ENCODE measurements around the gene TM4SF4. TPM values are rescaled to one million over a fixed set of nuclear protein-coding genes. Genes with fewer than 3 reads are reported as not detected.

Gene TM4SF4
- polyA plus RNA-seq, 1 donor (not counting 4 experiments of a cell fraction or from before 2014, with no cell fraction given) = not detected

DNA sequence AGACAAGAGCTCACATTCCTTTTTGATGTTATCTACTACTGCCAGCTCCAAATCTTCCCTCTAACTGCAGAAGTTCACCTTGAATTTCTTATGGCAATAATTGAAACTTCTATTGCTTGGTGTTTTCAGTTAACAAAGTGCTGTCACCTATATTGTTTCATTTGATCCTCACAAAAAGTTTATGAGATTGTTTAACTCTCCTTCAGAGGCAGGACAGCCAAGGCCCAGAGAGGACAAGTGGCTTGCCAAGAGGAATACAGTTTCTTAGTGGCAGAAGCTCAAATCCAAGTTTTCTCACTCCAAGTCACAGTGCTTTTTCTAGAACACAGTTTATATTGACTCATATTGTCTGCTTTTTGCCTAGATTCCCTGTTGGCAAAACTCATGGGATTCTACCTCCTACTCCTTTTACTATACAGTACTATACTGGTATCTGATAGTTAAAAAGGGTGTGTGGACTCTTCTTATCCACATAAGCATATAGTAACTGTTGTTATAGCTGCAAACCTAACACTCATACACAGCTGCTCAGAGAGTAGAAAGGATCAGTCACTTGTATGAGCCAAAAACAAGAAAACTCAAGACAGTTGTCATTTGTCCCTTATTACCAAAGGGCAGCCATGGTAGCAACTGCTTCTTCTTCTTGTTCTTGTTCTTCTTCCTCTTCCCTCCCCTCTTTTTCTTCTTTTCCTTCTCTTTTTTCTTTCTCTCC lies 15.9 kb downstream of the TM4SF4 start:
- Histone ChIP-seq H3K4me1 (ENCODE audit: control insufficient read depth, extremely low read depth, insufficient read depth, low read length) (peaks cover 7% of the 10 kb centered on the region), H3K9me1 (ENCODE audit: control insufficient read depth, extremely low read depth, insufficient read depth, low read length) (no peaks in the 10 kb centered on the region), H3K79me2 (ENCODE audit: control insufficient read depth, insufficient read depth, low read length) (no peaks in the 10 kb centered on the region), H3K4me2 (ENCODE audit: control insufficient read depth, extremely low read depth, insufficient read depth, low read depth, low read length) (no peak overlapping the region), H4K20me1 (ENCODE audit: control insufficient read depth, extremely low read depth, insufficient read depth, low read length) (no peaks in the 10 kb centered on the region), H3K36me3 (ENCODE audit: control insufficient read depth in 2 of 2, extremely low read depth in 1 of 2, insufficient read depth in 2 of 2, low read length in 2 of 2) (no peaks in the 10 kb centered on the region), H3K9me3 (ENCODE audit: control insufficient read depth, low read depth, low read length) (no peaks in the 10 kb centered on the region), H3K9ac (ENCODE audit: control insufficient read depth, extremely low read depth, insufficient read depth, low read length) (no peak overlapping the region), H3K27ac (ENCODE audit: control insufficient read depth, insufficient read depth, low read length) (no peak overlapping the region), H3K4me3 (ENCODE audit: control insufficient read depth in 2 of 3, extremely low read depth in 1 of 3, insufficient read depth in 2 of 3, low read depth in 1 of 3, low read length in 3 of 3) (no peak overlapping the region), H2AFZ (ENCODE audit: control insufficient read depth, low read length) (no peak overlapping the region), H3K27me3 (ENCODE audit: control insufficient read depth, extremely low read depth, insufficient read depth, low read length) (peaks cover 4% of the 10 kb centered on the region)
- dilution Hi-C loops (cut with MboI; ENCODE audit: extremely low pct_ligation_motif_present, low sequenced_read_pairs) = no loop called here
- FAIRE-seq = no peak
- no peak for DNase-seq (ENCODE audit: low read depth, low spot score)
- TF ChIP-seq EZH2 (IDR thresholded peaks at IDR 0.05; ENCODE audit: low read length) = no peak
- TF ChIP-seq, protein P1, sequence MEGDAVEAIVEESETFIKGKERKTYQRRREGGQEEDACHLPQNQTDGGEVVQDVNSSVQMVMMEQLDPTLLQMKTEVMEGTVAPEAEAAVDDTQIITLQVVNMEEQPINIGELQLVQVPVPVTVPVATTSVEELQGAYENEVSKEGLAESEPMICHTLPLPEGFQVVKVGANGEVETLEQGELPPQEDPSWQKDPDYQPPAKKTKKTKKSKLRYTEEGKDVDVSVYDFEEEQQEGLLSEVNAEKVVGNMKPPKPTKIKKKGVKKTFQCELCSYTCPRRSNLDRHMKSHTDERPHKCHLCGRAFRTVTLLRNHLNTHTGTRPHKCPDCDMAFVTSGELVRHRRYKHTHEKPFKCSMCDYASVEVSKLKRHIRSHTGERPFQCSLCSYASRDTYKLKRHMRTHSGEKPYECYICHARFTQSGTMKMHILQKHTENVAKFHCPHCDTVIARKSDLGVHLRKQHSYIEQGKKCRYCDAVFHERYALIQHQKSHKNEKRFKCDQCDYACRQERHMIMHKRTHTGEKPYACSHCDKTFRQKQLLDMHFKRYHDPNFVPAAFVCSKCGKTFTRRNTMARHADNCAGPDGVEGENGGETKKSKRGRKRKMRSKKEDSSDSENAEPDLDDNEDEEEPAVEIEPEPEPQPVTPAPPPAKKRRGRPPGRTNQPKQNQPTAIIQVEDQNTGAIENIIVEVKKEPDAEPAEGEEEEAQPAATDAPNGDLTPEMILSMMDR (optimal IDR thresholded peaks at IDR 0.05 in 1 of 3, IDR thresholded peaks at IDR 0.05 in 1 of 3, conservative IDR thresholded peaks at IDR 0.05 in 1 of 3; ENCODE audit: extremely low read depth in 1 of 3, insufficient read depth in 2 of 3, low read length in 3 of 3) = no peak

- TF ChIP-seq, protein P1 (optimal IDR thresholded peaks at IDR 0.05 in 1 of 3, IDR thresholded peaks at IDR 0.05 in 1 of 3, conservative IDR thresholded peaks at IDR 0.05 in 1 of 3; ENCODE audit: extremely low read depth in 1 of 3, insufficient read depth in 2 of 3, low read length in 3 of 3) = no peak
- TF ChIP-seq EZH2 (IDR thresholded peaks at IDR 0.05; ENCODE audit: low read length) = no peak
- Histone ChIP-seq H3K27ac (ENCODE audit: control insufficient read depth, insufficient read depth, low read length) (no peak overlapping the region), H2AFZ (ENCODE audit: control insufficient read depth, low read length) (no peak overlapping the region), H3K4me3 (ENCODE audit: control insufficient read depth in 2 of 3, extremely low read depth in 1 of 3, insufficient read depth in 2 of 3, low read depth in 1 of 3, low read length in 3 of 3) (no peak overlapping the region), H3K36me3 (ENCODE audit: control insufficient read depth in 2 of 2, extremely low read depth in 1 of 2, insufficient read depth in 2 of 2, low read length in 2 of 2) (no peaks in the 10 kb centered on the region), H3K79me2 (ENCODE audit: control insufficient read depth, insufficient read depth, low read length) (no peaks in the 10 kb centered on the region), H3K4me1 (ENCODE audit: control insufficient read depth, extremely low read depth, insufficient read depth, low read length) (peaks cover 7% of the 10 kb centered on the region), H3K9ac (ENCODE audit: control insufficient read depth, extremely low read depth, insufficient read depth, low read length) (no peak overlapping the region), H3K9me3 (ENCODE audit: control insufficient read depth, low read depth, low read length) (no peaks in the 10 kb centered on the region), H3K9me1 (ENCODE audit: control insufficient read depth, extremely low read depth, insufficient read depth, low read length) (no peaks in the 10 kb centered on the region), H3K4me2 (ENCODE audit: control insufficient read depth, extremely low read depth, insufficient read depth, low read depth, low read length) (no peak overlapping the region), H3K27me3 (ENCODE audit: control insufficient read depth, extremely low read depth, insufficient read depth, low read length) (peaks cover 4% of the 10 kb centered on the region), H4K20me1 (ENCODE audit: control insufficient read depth, extremely low read depth, insufficient read depth, low read length) (no peaks in the 10 kb centered on the region)
- dilution Hi-C loops (cut with MboI; ENCODE audit: extremely low pct_ligation_motif_present, low sequenced_read_pairs) = no loop called here
- no peak for FAIRE-seq
- DNase-seq (ENCODE audit: low read depth, low spot score) = no peak
Observed at GRCh38 chr3:149493315-149494021, 19.0 kb downstream of the TM4SF4 start.

Data from keratinocyte (primary cell).